GM12891 (cell line): Measurements from ENCODE around the gene CUL4A.
"Not testable (repeated sequence)": the region's sequence is repeated elsewhere in the genome, so short reads cannot be mapped to it uniquely, and the experiment has no call there.

Source experiments
- POLR2A ChIP-seq: IDR thresholded peaks from 2 replicates; pipeline ENCODE4 v1.6.1; 2011; ENCODE audit warnings: low read depth, low read length, control low read depth
- POLR2AphosphoS5 ChIP-seq: IDR thresholded peaks from 2 replicates; pipeline ENCODE4 v1.6.1; 2011; ENCODE audit warnings: low read depth, low read length, control low read depth

DNA sequence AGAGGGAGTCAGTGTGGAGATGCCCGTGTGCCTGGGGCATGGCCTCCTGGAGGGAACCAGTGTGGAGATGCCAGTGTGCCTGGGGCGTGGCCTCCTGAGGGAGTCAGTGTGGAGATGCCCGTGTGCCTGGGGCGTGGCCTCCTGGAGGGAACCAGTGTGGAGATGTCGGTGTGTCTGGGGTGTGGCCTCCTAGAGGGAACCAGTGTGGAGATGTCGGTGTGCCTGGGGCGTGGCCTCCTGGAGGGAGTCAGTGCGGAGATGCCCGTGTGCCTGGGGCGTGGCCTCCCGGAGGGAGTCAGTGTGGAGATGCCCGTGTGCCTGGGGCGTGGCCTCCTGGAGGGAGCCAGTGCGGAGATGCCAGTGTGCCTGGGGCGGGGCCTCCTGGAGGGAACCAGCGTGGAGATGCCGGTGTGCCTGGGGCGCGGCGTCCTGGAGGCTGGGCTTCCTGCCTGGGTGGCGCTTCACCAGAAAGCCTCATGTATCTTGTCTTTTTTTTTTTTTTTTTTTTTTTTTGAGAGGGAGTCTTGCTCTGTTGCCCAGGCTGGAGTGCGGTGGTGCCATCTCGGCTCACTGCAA lies 105.6 kb downstream of the CUL4A start:
- TF ChIP-seq POLR2AphosphoS5, POLR2A: not testable (repeated sequence)
